ENCODE data around the gene ZNF320. TPM values are rescaled to one million over a fixed set of nuclear protein-coding genes. Genes with fewer than 3 reads are reported as not detected.

Gene ZNF320
- polyA plus RNA-seq, 3 donors = 1.6 to 4.4 (median 3.4) TPM

DNA sequence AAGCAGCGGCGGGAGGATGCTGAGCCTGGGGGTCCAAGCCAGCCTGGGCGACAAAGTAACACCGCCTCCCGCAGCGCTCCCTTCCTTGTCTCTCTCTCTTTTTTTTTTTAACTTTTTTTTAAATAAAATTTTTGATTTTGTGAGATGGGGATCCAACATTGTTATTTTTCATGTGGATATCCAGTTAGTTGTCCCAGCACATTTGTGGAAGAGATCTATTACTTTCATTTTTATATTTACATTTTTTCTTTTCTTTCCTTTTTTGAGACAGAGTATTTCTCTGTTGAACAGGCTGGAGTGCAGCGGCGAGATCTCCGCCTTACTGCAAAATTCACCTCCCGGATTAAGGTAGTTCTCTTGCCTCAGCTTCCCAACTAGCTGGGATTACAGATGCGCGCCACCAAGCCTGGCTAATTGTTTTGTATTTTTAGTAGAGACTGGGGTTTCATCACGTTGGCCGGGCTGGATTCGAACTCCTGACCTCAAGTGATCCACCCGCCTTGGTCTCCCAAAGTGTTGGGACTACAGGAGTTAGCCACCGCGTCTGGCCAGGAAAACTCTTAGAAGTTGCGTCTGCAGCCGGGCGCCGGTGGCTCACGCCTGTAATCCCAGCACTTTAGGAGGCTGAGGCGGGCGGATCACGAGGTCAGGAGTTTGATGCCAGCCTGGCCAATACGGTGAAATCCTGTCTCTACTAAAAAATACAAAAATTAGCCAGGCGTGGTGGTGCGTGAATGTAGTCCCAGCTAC, 45.9 kb upstream of the ZNF320 start:
- Mint-ChIP-seq H3K4me3 (peak overlapping the region; percentile 95 to 100), H3K36me3 (peaks cover 0 to 2% of the 10 kb centered on the region in 2 donors), H3K27me3 (ENCODE audit: low read depth in 3 of 3) (peaks cover 3 to 10% (median 9%) of the 10 kb centered on the region in 3 donors), H3K27ac (peak overlapping the region in 1 of 7 donors; percentile 85), H3K4me1 (peaks cover 44% of the 10 kb centered on the region), H3K9me3 (peaks cover 24 to 49% (median 48%) of the 10 kb centered on the region in 7 donors)
- no peaks in the 10 kb centered on the region for H3K36me3 ChIP-seq (replicated peaks in 1 of 2; ENCODE audit: control insufficient read depth in 1 of 2, insufficient read depth in 2 of 2, low read length in 2 of 2)
- H3K4me2 ChIP-seq (replicated peaks; ENCODE audit: extremely low read depth, low read length, poor library complexity, severe bottlenecking) = peak overlapping the region; percentile 93
- intact Hi-C loops (cut with micrococcal nuclease) = loop anchor here in 1 of 2 donors (2.0 to 10.0 kb wide), 4 partner anchors 21 to 254 kb away; partner anchors contain the start of genes ZNF320, ZNF600 and ZNF888
- peaks cover 37% of the 10 kb centered on the region for H3K79me2 ChIP-seq (ENCODE audit: insufficient read depth, low read length)
- H3K4me1 ChIP-seq (ENCODE audit: control insufficient read depth in 1 of 2, insufficient read depth in 2 of 2, low read length in 2 of 2) = peaks cover 25 to 40% of the 10 kb centered on the region in 2 donors
- peak overlapping the region; percentile 82 for H3K9ac ChIP-seq (ENCODE audit: insufficient read depth, low read length, poor library complexity, severe bottlenecking)
- no peaks in the 10 kb centered on the region for H3K27me3 ChIP-seq (ENCODE audit: control insufficient read depth in 2 of 2, insufficient read depth in 2 of 2, low read length in 2 of 2)
- no peak for DNase-seq
- H4K20me1 ChIP-seq (ENCODE audit: insufficient read depth, low read length) = no peaks in the 10 kb centered on the region
- H3K4me3 ChIP-seq (replicated peaks in 1 of 3; ENCODE audit: low read depth in 2 of 3, low read length in 3 of 3) = peak overlapping the region; percentile 65 to 99 (median 75)
- H3K27ac ChIP-seq (ENCODE audit: low read depth in 1 of 2, low read length in 2 of 2) = no peak overlapping the region
- 82% methylated on average over 20 of the region's 29 CpGs for WGBS (ENCODE audit: insufficient coverage)
- TF ChIP-seq CTCF (IDR thresholded peaks at IDR 0.05) = no peak
- H3K9me3 ChIP-seq (replicated peaks in 1 of 2; ENCODE audit: control insufficient read depth in 1 of 2, insufficient read depth in 1 of 2, low read length in 2 of 2) = peaks cover 32 to 45% of the 10 kb centered on the region in 2 donors
- peak overlapping the region; percentile 94 for H2AFZ ChIP-seq (ENCODE audit: insufficient read depth, low read depth, low read length, poor library complexity, severe bottlenecking)

GRCh38 chr19:52942386-52943133, 45.1 kb upstream of the ZNF320 start:
- 0% methylated on average over 20 of the region's 43 CpGs for WGBS (ENCODE audit: insufficient coverage)
- Histone ChIP-seq H3K27ac (ENCODE audit: low read depth in 1 of 2, low read length in 2 of 2) (peak overlapping the region; percentile 47 to 92), H3K9me3 (replicated peaks in 1 of 2; ENCODE audit: control insufficient read depth in 1 of 2, insufficient read depth in 1 of 2, low read length in 2 of 2) (peaks cover 24 to 37% of the 10 kb centered on the region in 2 donors), H3K27me3 (ENCODE audit: control insufficient read depth in 2 of 2, insufficient read depth in 2 of 2, low read length in 2 of 2) (no peaks in the 10 kb centered on the region), H3K4me1 (ENCODE audit: control insufficient read depth in 1 of 2, insufficient read depth in 2 of 2, low read length in 2 of 2) (peaks cover 25 to 42% of the 10 kb centered on the region in 2 donors), H3K4me3 (replicated peaks in 1 of 3; ENCODE audit: low read depth in 2 of 3, low read length in 3 of 3) (peak overlapping the region; percentile 75 to 99 (median 91)), H3K79me2 (ENCODE audit: insufficient read depth, low read length) (peaks cover 42% of the 10 kb centered on the region), H2AFZ (ENCODE audit: insufficient read depth, low read depth, low read length, poor library complexity, severe bottlenecking) (peak overlapping the region; percentile 94), H3K4me2 (replicated peaks; ENCODE audit: extremely low read depth, low read length, poor library complexity, severe bottlenecking) (peak overlapping the region; percentile 93), H3K36me3 (replicated peaks in 1 of 2; ENCODE audit: control insufficient read depth in 1 of 2, insufficient read depth in 2 of 2, low read length in 2 of 2) (no peaks in the 10 kb centered on the region), H3K9ac (ENCODE audit: insufficient read depth, low read length, poor library complexity, severe bottlenecking) (peak overlapping the region; percentile 82), H4K20me1 (ENCODE audit: insufficient read depth, low read length) (no peaks in the 10 kb centered on the region)
- Mint-ChIP-seq H3K4me3 (peak overlapping the region; percentile 95 to 100), H3K27me3 (ENCODE audit: low read depth in 3 of 3) (peaks cover 3 to 10% (median 9%) of the 10 kb centered on the region in 3 donors), H3K9me3 (peaks cover 24 to 41% (median 40%) of the 10 kb centered on the region in 7 donors), H3K27ac (peak overlapping the region; percentile 84 to 95 (median 93)), H3K36me3 (peaks cover 0 to 4% of the 10 kb centered on the region in 2 donors), H3K4me1 (peaks cover 47% of the 10 kb centered on the region)
- peak; percentile 87 to 89 (median 88) for DNase-seq
- no peak for TF ChIP-seq CTCF (IDR thresholded peaks at IDR 0.05)
- intact Hi-C loops (cut with micrococcal nuclease) = loop anchor here in 1 of 2 donors (1.0 to 10.0 kb wide), 5 partner anchors 20 to 255 kb away; partner anchors contain the start of genes ZNF320, ZNF600, ZNF816 and ZNF888

Data from CD14-positive monocyte (primary cell).